K562 (cell line): ENCODE results near the gene BRINP2. TPM values are rescaled to one million over a fixed set of nuclear protein-coding genes. Genes with fewer than 3 reads are reported as not detected.

Source experiments
- ATAC-seq: fragments of 200-7000 bp; cut with Tn5 transposase; 3 replicates; pipeline ENCODE4 v1.9.1; 2020; ENCODE audit warnings: moderate library complexity
- BruUV-seq: library from RNA; stranded (reverse); fragments of 400-500 nt; replicated peaks from 2 replicates; lab custom pipeline; 2021; lab: Mats Ljungman, UMichigan
- CTCF ChIA-PET: fragments of 300-600 bp; formaldehyde crosslinking; extraction: SDS; loops from one replicate; lab custom pipeline; 2021; ENCODE audit warnings: low intra/inter-chr PET ratio; lab: Yijun Ruan, JAX
- POLR2A ChIA-PET: fragments of 300-600, 350-650 bp; sonication (Branson Sonifier 250); formaldehyde crosslinking; extraction: SDS; loops from one replicate; lab custom pipeline; 2021; ENCODE audit warnings: antibody characterized with exemption, inconsistent platforms; lab: Yijun Ruan, JAX
- DNase-seq, 4 experiments: peaks; one replicate each; pipeline versions ENCODE4 v3.0.0 to v3.0.0-alpha.2; 2011 to 2018; ENCODE audit warnings: low spot score in 3 of 4, mixed read lengths in 3 of 4; ENCODE audit errors: extremely low read depth in 1 of 4
- FAIRE-seq: peaks from 2 replicates; lab custom pipeline; 2011; peaks lifted over from hg19 to GRCh38; lab: Jason Lieb, UNC
- H2AFZ ChIP-seq: 2 replicates; pipeline ENCODE4 v1.6.0; 2011; ENCODE audit warnings: low read depth, low read length, control low read depth, inconsistent platforms
- H3K27ac ChIP-seq: fragments of 200-600 bp; 3 replicates; pipeline ENCODE4 v1.8.0; 2011; ENCODE audit warnings: low read depth, mild to moderate bottlenecking, control low read depth, inconsistent platforms, low read length, moderate library complexity, mixed read lengths; ENCODE audit errors: extremely low read depth
- H3K27me3 ChIP-seq, 2 experiments: fragments of 300-600 bp in 1 of 2; 2 replicates in 1 of 2; 3 replicates in 1 of 2; pipeline versions ENCODE4 v1.6.0 to v1.8.0; 2011; ENCODE audit warnings: inconsistent platforms in 2 of 2, low read length in 2 of 2, mild to moderate bottlenecking in 1 of 2, mixed read lengths in 1 of 2, moderate library complexity in 1 of 2; ENCODE audit not compliant: control insufficient read depth in 2 of 2, insufficient read depth in 2 of 2
- H3K36me3 ChIP-seq: fragments of 300-600 bp; 3 replicates; pipeline ENCODE4 v1.8.0; 2011; ENCODE audit warnings: mild to moderate bottlenecking, low read length, inconsistent platforms; ENCODE audit not compliant: control insufficient read depth, insufficient read depth
- H3K4me1 ChIP-seq, 2 experiments: fragments of 200-600 bp in 1 of 2; replicated peaks in 1 of 2; 2 replicates in 1 of 2; 3 replicates in 1 of 2; pipeline versions ENCODE4 v1.5.1 to v1.8.0; 2011; ENCODE audit warnings: inconsistent platforms in 2 of 2, low read length in 2 of 2, mild to moderate bottlenecking in 1 of 2, mixed read lengths in 1 of 2, moderate library complexity in 1 of 2; ENCODE audit not compliant: control insufficient read depth in 2 of 2, insufficient read depth in 2 of 2
- H3K4me2 ChIP-seq: 2 replicates; pipeline ENCODE4 v1.6.1; 2011; ENCODE audit warnings: low read length, control low read depth, inconsistent platforms, mixed read lengths; ENCODE audit not compliant: insufficient read depth
- H3K4me3 ChIP-seq: fragments of 200-600 bp; sonication (generic), shearing (Covaris generic); 2 replicates; pipeline ENCODE4 v1.5.1; 2016; ENCODE audit warnings: control low read depth, inconsistent platforms
- H3K79me2 ChIP-seq: fragments of 200-600 bp; 3 replicates; pipeline ENCODE4 v1.8.0; 2011; ENCODE audit warnings: low read length, inconsistent platforms; ENCODE audit not compliant: control insufficient read depth, insufficient read depth
- H3K9ac ChIP-seq, 2 experiments: 2 replicates each; pipeline versions ENCODE4 v1.6.0 to v1.6.1; 2011; ENCODE audit warnings: low read depth in 2 of 2, low read length in 2 of 2, control low read depth in 1 of 2, inconsistent platforms in 1 of 2, mild to moderate bottlenecking in 1 of 2, mixed read lengths in 1 of 2; ENCODE audit not compliant: insufficient read depth in 1 of 2
- H3K9me1 ChIP-seq: one replicate; pipeline ENCODE4 v1.6.0; 2011; ENCODE audit warnings: inconsistent platforms, mild to moderate bottlenecking, low read length, moderate library complexity; ENCODE audit not compliant: control insufficient read depth, insufficient read depth
- H3K9me3 ChIP-seq: replicated peaks from 2 replicates; pipeline ENCODE4 v1.5.1; 2011; ENCODE audit warnings: low read depth, low read length, inconsistent platforms; ENCODE audit not compliant: control insufficient read depth, insufficient read depth
- H4K20me1 ChIP-seq: replicated peaks from 2 replicates; pipeline ENCODE4 v1.6.1; 2011; ENCODE audit warnings: low read length, inconsistent platforms, mixed read lengths; ENCODE audit not compliant: control insufficient read depth, insufficient read depth
- GTF2E2 ChIP-seq: fragments of 200-800 bp; sonication (Bioruptor generic); IDR thresholded peaks from 2 replicates; pipeline ENCODE4 v1.6.1; 2016; ENCODE audit warnings: missing genetic modification characterization, missing compliant biosample characterization
- HDAC1 ChIP-seq, 2 experiments: fragments of 450-650 bp; IDR thresholded peaks; 2 replicates each; pipeline ENCODE4 v1.6.1; 2016 to 2017; ENCODE audit warnings: inconsistent platforms in 1 of 2, mild to moderate bottlenecking in 1 of 2, moderate library complexity in 1 of 2
- KLF6 ChIP-seq: fragments of 250-450 bp; sonication (Bioruptor Pico); IDR thresholded peaks from 2 replicates; pipeline ENCODE4 v1.4.0; 2020; ENCODE audit warnings: mild to moderate bottlenecking, moderate library complexity, borderline replicate concordance
- LEF1 ChIP-seq: fragments of 450-650 bp; IDR thresholded peaks from 2 replicates; pipeline ENCODE4 v1.6.1; 2016; ENCODE audit warnings: mild to moderate bottlenecking
- NCOA6 ChIP-seq: fragments of 450-650 bp; IDR thresholded peaks from 2 replicates; pipeline ENCODE4 v1.6.1; 2017; ENCODE audit warnings: mild to moderate bottlenecking
- NEUROD1 ChIP-seq: fragments of 150-350 bp; IDR thresholded peaks from 2 replicates; pipeline ENCODE4 v1.6.1; 2014; ENCODE audit warnings: borderline replicate concordance, low read length, low read depth; ENCODE audit not compliant: partially characterized antibody
- RCOR1 ChIP-seq, 2 experiments: IDR thresholded peaks; 2 replicates each; pipeline ENCODE4 v1.6.1; 2012; ENCODE audit warnings: low read depth in 2 of 2, low read length in 2 of 2, borderline replicate concordance in 1 of 2, improper control_type of control experiment in 1 of 2
- SIRT6 ChIP-seq: IDR thresholded peaks from one replicate; pipeline ENCODE4 v1.6.1; 2012; ENCODE audit warnings: low read depth, mild to moderate bottlenecking, control low read depth, inconsistent platforms, low read length, moderate library complexity
- SMARCB1 ChIP-seq: IDR thresholded peaks from 2 replicates; pipeline ENCODE4 v1.6.1; 2011; ENCODE audit warnings: improper control_type of control experiment, low read depth; ENCODE audit not compliant: insufficient read length
- SP1 ChIP-seq: sonication (generic); formaldehyde crosslinking; IDR thresholded peaks from 2 replicates; pipeline ENCODE4 v1.8.1; 2022; ENCODE audit warnings: mild to moderate bottlenecking, missing genetic modification reagents
- STAT5B ChIP-seq: fragments of 250-450 bp; sonication (Bioruptor Pico); IDR thresholded peaks from 2 replicates; pipeline ENCODE4 v1.8.0; 2021; ENCODE audit warnings: mild to moderate bottlenecking, inconsistent platforms
- TBL1XR1 ChIP-seq, 2 experiments: IDR thresholded peaks; 2 replicates each; pipeline ENCODE4 v1.6.1; 2012; ENCODE audit warnings: improper control_type of control experiment in 2 of 2, low read length in 2 of 2, mild to moderate bottlenecking in 1 of 2
- XRCC5 ChIP-seq: fragments of 200-400 bp; formaldehyde crosslinking; IDR thresholded peaks from 2 replicates; pipeline ENCODE4 v1.6.1; 2017; ENCODE audit warnings: low read depth, mild to moderate bottlenecking, low read length
- ZC3H8 ChIP-seq: fragments of 450-650 bp; IDR thresholded peaks from 2 replicates; pipeline ENCODE4 v1.6.1; 2017
- ZZZ3 ChIP-seq: fragments of 450-650 bp; IDR thresholded peaks from 2 replicates; pipeline ENCODE4 v1.6.1; 2016; ENCODE audit warnings: antibody characterized with exemption, mild to moderate bottlenecking, moderate library complexity
- in situ Hi-C: fragments of 300-500 bp; cut with MboI; formaldehyde crosslinking; loops from 4 replicates; pipeline ENCODE4 v1.15.0; 2018; ENCODE audit warnings: inconsistent platforms, mixed read lengths
- intact Hi-C: fragments of 100-400 bp; cut with micrococcal nuclease; formaldehyde crosslinking; loops from 2 replicates; pipeline ENCODE4 v1.14.2; 2022
- polyA plus RNA-seq, 8 experiments: library from polyadenylated mRNA; depleted of rRNA in 4 of 8; stranded (reverse) in 5 of 8; unstranded in 3 of 8; fragments of >200 nt; fragmentation: Nextera tagmentation in 2 of 8; fragmentation: Illumina TruSeq in 1 of 8; extraction: Ambion mirVana in 2 of 8; extraction: Trizol in 1 of 8; gene quantifications; 2 replicates each; pipeline versions ENCODE4 v1.2.1 to v1.2.3, GENCODE V29; 2011 to 2014; ENCODE audit warnings: inconsistent platforms in 1 of 8, missing spikeins in 1 of 8
- total RNA-seq, 7 experiments: library from RNA; depleted of rRNA in 6 of 7; stranded (reverse); fragments of >200 nt in 6 of 7; fragmentation: Illumina TruSeq in 2 of 7; extraction: Trizol in 2 of 7; gene quantifications; 2 replicates each; pipeline versions ENCODE4 v1.2.1 to v1.2.3, GENCODE V29; 2011 to 2021; ENCODE audit warnings: low replicate concordance in 1 of 7
- TF ChIP-seq, protein P1 (sequence below): sonication (generic); formaldehyde crosslinking; IDR thresholded peaks from 2 replicates; pipeline ENCODE4 v1.8.0; 2022; ENCODE audit warnings: missing genetic modification reagents, mild to moderate bottlenecking, borderline replicate concordance
- TF ChIP-seq, protein P2 (sequence below): fragments of 250-450 bp; sonication (Bioruptor Pico); IDR thresholded peaks from 2 replicates; pipeline ENCODE4 v1.5.0; 2021
- TF ChIP-seq, protein P3 (sequence below): fragments of 250-450 bp; sonication (Bioruptor Pico); IDR thresholded peaks from 2 replicates; pipeline ENCODE4 v1.5.0; 2021; ENCODE audit warnings: mild to moderate bottlenecking, moderate library complexity

BRINP2 gene
- total and polyA plus RNA-seq, 9 of the 15 experiments (the other 6 are each of a cell fraction or from before 2014, with no cell fraction given) = not detected

DNA sequence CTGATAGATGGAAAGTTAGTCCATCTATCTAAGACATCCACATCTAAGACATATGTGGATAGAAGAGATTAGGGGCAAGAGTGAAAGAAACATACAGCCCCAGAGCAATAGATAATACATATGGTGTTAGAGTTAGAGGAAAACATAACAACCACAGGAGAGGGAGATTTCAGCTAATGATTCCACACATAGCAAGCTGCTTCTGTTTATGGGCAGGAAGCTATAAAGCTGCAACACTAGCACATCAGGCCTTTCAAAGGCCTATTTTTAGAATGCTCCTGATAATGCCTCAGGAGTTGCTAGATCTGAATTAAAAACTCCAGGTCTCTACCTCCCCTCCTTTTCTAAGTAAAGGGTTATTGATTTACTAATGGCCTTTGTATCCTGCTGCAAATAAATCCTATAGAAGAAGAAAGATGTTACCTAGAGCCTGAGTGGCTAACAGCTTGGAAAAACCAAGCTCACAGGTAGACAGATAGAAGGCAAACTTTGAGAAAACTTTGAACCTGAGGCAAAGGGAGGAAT lies 36.1 kb downstream of the BRINP2 start:
- H3K4me1 ChIP-seq = no peaks in the 10 kb centered on the region
- ChIA-PET POLR2A (no interaction called here), CTCF (no interaction called here)
- ATAC-seq = no peak
- H3K4me3 ChIP-seq = no peak overlapping the region
- no peak for FAIRE-seq
- no peak overlapping the region for H3K27ac ChIP-seq
- no peak for TF ChIP-seq SP1 (CRISPR knock-in tag)
- TF ChIP-seq SIRT6 = no peak
- no peak for TF ChIP-seq HDAC1 (IDR thresholded peaks at IDR 0.05)
- no peak for TF ChIP-seq RCOR1 (IDR thresholded peaks at IDR 0.05; ENCODE audit: borderline replicate concordance in 1 of 2, low read depth in 2 of 2, low read length in 2 of 2)
- no peak for TF ChIP-seq GTF2E2 (tag)
- TF ChIP-seq ZZZ3 = no peak
- TF ChIP-seq XRCC5 = no peak
- no peak for TF ChIP-seq SMARCB1
- TF ChIP-seq, protein P1, sequence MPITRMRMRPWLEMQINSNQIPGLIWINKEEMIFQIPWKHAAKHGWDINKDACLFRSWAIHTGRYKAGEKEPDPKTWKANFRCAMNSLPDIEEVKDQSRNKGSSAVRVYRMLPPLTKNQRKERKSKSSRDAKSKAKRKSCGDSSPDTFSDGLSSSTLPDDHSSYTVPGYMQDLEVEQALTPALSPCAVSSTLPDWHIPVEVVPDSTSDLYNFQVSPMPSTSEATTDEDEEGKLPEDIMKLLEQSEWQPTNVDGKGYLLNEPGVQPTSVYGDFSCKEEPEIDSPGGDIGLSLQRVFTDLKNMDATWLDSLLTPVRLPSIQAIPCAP (CRISPR knock-in tag) = no peak
- no peak for TF ChIP-seq STAT5B (CRISPR knock-in tag)
- TF ChIP-seq, protein P2, sequence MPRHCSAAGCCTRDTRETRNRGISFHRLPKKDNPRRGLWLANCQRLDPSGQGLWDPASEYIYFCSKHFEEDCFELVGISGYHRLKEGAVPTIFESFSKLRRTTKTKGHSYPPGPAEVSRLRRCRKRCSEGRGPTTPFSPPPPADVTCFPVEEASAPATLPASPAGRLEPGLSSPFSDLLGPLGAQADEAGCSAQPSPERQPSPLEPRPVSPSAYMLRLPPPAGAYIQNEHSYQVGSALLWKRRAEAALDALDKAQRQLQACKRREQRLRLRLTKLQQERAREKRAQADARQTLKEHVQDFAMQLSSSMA (CRISPR knock-in tag) = no peak
- no peak for TF ChIP-seq KLF6
- no peak for TF ChIP-seq NEUROD1
- no peak for TF ChIP-seq NCOA6
- no peak for TF ChIP-seq LEF1
- no peak for TF ChIP-seq ZC3H8
- TF ChIP-seq, protein P3, sequence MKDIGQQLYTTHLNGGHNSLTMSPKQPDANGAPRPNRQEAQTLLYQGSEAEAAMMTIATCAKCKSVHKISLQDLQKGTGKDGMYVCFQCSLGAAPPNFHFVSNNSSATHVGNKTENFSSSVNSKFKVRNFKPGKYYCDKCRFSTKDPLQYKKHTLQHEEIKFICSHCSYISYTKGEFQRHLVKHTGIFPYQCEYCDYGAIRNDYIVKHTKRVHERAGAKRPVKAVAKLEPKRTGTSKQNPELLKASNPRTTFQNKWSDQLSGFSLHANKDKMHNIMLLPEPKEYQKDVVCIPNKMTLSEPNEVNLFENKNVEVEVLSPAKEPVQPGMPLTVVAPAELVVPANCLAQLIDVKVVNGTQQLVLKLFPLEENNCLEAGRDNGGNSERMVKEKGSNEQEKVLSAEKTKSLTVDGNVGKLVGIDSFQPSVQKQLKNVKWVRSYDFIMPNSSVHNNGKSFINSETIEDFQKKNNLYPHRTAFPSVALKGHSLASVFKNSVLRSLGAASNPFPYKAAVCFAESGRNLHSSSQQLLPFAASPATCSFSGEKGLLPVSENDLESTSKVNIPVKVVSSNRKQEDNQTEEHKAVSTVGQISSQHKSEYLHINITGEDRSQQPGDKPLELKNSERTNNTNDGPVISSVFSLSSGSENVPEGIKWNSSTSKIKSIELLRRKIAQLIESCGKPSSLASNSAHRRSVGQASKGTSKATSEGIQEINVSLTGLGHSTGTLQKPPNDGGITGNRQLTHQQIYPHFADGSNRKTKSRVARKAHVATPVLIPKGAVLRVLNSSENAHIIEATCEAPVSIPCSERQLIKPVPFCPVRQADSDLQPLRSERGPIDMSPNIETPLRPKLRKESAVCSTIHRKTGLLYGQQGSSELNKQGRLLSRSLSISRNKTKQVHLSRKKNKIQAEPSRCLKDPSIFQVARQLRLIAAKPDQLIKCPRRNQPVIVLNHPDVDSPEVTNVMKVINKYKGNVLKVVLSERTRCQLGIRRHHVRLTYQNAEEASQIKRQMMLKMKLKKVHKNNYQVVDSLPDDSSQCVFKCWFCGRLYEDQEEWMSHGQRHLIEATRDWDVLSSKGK = no peak
- TF ChIP-seq TBL1XR1 (IDR thresholded peaks at IDR 0.05; ENCODE audit: low read length in 2 of 2) = no peak
- H3K9ac ChIP-seq = no peak overlapping the region
- H3K27me3 ChIP-seq = no peaks in the 10 kb centered on the region
- BruUV-seq = no TSS peak
- H3K9me3 ChIP-seq = no peaks in the 10 kb centered on the region
- H3K79me2 ChIP-seq = no peaks in the 10 kb centered on the region
- in situ Hi-C loops (no loop called here), intact Hi-C loops (no loop called here)
- no peaks in the 10 kb centered on the region for H3K36me3 ChIP-seq
- no peaks in the 10 kb centered on the region for H3K9me1 ChIP-seq
- DNase-seq = no peak
- H3K4me2 ChIP-seq = no peak overlapping the region
- H2AFZ ChIP-seq = no peak overlapping the region
- H4K20me1 ChIP-seq = no peaks in the 10 kb centered on the region
